ENCODE results near the gene UTP18. TPM values are rescaled to one million over a fixed set of nuclear protein-coding genes. Genes with fewer than 3 reads are reported as not detected.

Gene UTP18
- total and polyA plus RNA-seq, 10 donors = 23.5 to 45.6 (median 36.6) TPM

DNA sequence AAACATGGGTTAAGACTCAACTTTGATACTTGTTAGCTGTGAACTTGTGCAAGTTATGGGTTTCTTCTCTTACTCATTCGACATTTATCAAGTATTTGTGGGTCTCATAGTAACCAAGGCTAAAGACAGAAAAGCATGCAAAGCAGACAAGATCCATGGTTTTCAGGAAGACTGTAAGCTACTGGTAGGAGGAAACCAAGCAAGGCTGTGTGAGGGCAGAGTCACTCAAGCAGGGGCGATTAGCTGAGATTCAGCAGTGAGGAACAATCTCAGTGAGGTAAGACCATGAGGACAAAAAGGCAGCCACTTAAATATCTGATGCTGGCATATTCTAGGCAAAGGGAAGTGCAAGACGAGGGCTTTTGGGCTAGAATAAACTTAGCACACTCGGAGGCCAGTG, 30.0 kb upstream of the UTP18 start:
- H3K9me3 ChIP-seq = no peaks in the 10 kb centered on the region
- no peak for TF ChIP-seq POLR2A (IDR thresholded peaks at IDR 0.05)
- TF ChIP-seq POLR2AphosphoS5 (IDR thresholded peaks at IDR 0.05) = no peak
- TF ChIP-seq, protein P1, sequence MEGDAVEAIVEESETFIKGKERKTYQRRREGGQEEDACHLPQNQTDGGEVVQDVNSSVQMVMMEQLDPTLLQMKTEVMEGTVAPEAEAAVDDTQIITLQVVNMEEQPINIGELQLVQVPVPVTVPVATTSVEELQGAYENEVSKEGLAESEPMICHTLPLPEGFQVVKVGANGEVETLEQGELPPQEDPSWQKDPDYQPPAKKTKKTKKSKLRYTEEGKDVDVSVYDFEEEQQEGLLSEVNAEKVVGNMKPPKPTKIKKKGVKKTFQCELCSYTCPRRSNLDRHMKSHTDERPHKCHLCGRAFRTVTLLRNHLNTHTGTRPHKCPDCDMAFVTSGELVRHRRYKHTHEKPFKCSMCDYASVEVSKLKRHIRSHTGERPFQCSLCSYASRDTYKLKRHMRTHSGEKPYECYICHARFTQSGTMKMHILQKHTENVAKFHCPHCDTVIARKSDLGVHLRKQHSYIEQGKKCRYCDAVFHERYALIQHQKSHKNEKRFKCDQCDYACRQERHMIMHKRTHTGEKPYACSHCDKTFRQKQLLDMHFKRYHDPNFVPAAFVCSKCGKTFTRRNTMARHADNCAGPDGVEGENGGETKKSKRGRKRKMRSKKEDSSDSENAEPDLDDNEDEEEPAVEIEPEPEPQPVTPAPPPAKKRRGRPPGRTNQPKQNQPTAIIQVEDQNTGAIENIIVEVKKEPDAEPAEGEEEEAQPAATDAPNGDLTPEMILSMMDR (IDR thresholded peaks at IDR 0.05 in 8 of 11, conservative IDR thresholded peaks at IDR 0.05 in 3 of 11) = no peak
- DNase-seq = no peak
- no peaks in the 10 kb centered on the region for H3K27me3 ChIP-seq (replicated peaks in 1 of 7)
- peaks cover 0 to 6% (median 0%) of the 10 kb centered on the region in 6 donors for H3K36me3 ChIP-seq
- H3K4me1 ChIP-seq = peaks cover under 1 to 68% (median 17%) of the 10 kb centered on the region in 6 donors
- intact Hi-C loops (cut with DNase I; ENCODE audit: low total_unique reads) = no loop called here
- WGBS, 5 donors = 48 to 71% (median 69%) methylated on average over 4 of the region's 4 CpGs
- H3K4me3 ChIP-seq = no peak overlapping the region
- no peak overlapping the region for H3K27ac ChIP-seq

DNA sequence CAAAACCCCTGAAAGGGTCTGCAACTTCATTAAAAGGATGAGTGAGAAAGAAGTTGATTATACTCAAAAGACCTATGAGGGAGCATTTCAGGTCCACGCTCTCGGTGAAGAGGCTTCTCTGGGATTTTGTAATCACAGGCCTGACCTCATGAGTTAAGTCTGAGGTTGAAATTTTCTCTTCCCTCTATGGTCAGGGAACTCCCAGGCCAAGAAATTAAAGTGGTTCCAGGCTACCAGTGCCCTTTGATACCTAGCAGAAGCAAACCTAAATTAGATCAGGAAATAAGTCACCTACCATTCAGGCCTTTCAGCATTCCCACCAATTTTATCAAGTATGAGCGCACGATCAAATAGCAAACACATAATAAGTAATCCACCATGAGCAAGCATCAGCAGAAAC, 28.3 kb upstream of the UTP18 start:
- no peak overlapping the region for H3K4me3 ChIP-seq
- intact Hi-C loops (cut with DNase I; ENCODE audit: low total_unique reads) = no loop called here
- H3K4me1 ChIP-seq = peaks cover 0 to 63% (median 16%) of the 10 kb centered on the region in 6 donors
- no peaks in the 10 kb centered on the region for H3K27me3 ChIP-seq (replicated peaks in 1 of 7)
- DNase-seq = no peak
- H3K27ac ChIP-seq = no peak overlapping the region
- 72 to 92% (median 83%) methylated on average over 4 of the region's 4 CpGs for WGBS, 5 donors
- no peaks in the 10 kb centered on the region for H3K9me3 ChIP-seq
- TF ChIP-seq POLR2A (IDR thresholded peaks at IDR 0.05) (no peak), POLR2AphosphoS5 (IDR thresholded peaks at IDR 0.05) (no peak)
- TF ChIP-seq, protein P1 (IDR thresholded peaks at IDR 0.05 in 8 of 11, conservative IDR thresholded peaks at IDR 0.05 in 3 of 11) = no peak
- H3K36me3 ChIP-seq = peaks cover 0 to 11% (median 0%) of the 10 kb centered on the region in 6 donors

DNA sequence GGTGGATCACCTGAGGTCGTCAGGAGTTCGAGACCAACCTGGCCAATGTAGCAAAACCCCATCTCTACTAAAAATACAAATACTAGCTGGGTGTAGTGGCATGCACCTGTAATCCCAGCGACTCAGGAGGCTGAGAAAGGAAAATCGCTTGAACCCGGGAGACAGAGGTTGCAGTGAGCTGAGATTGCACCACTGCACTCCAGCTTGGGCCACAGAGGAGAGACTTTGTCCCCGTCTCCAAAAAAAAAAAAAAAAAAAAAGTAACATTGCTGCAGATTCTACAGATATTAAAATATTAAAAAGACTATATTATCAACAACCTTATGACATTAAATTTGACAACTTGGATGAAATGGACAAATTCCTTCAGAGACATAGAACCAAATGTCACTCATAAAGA, 26.2 kb upstream of the UTP18 start:
- intact Hi-C loops (cut with DNase I; ENCODE audit: low total_unique reads) = no loop called here
- Histone ChIP-seq H3K9me3 (no peaks in the 10 kb centered on the region), H3K4me3 (no peak overlapping the region), H3K4me1 (peaks cover 5 to 61% (median 27%) of the 10 kb centered on the region in 6 donors), H3K27me3 (replicated peaks in 1 of 7) (no peaks in the 10 kb centered on the region), H3K36me3 (peaks cover 0 to 11% (median 0%) of the 10 kb centered on the region in 6 donors), H3K27ac (no peak overlapping the region)
- 81 to 97% (median 87%) methylated on average over 5 to 6 of the region's 6 CpGs for WGBS, 5 donors
- no peak for TF ChIP-seq POLR2AphosphoS5 (IDR thresholded peaks at IDR 0.05)
- no peak for TF ChIP-seq POLR2A (IDR thresholded peaks at IDR 0.05)
- TF ChIP-seq, protein P1 (IDR thresholded peaks at IDR 0.05 in 8 of 11, conservative IDR thresholded peaks at IDR 0.05 in 3 of 11) = no peak
- DNase-seq = no peak

DNA sequence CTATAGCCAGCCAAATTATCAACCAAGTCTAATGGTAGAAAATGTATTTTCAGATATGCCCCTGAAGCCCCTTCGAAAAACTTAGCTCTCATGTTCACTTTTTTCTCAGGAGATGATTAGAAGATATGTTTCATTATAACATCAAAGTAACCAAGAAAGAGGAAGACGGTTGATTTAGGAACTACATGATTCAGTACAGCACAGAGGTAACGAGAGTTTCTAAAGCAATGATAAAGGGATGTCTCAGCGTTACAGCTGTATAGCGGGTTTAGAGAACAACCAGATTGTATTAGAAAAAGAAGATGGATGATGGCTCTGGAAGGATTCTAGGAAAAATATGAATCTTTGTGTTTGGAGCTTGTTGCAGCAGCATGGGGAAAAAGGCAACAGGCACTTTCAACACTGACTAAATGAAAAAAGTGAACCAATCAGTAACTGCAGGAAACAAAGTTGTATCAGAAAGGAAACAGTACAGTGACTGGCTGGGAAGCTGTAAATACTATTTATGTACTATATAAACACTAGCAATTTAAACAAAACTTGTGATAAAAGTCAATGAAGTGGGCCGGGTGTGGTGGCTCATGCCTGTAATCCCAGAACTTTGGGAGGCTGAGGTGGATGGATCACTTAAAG, 22.0 kb upstream of the UTP18 start:
- H3K4me1 ChIP-seq = peaks cover 5 to 42% (median 12%) of the 10 kb centered on the region in 6 donors
- peaks cover 0 to 11% (median 0%) of the 10 kb centered on the region in 6 donors for H3K36me3 ChIP-seq
- TF ChIP-seq POLR2A (IDR thresholded peaks at IDR 0.05) (no peak), POLR2AphosphoS5 (IDR thresholded peaks at IDR 0.05) (no peak)
- TF ChIP-seq, protein P1 (IDR thresholded peaks at IDR 0.05 in 8 of 11, conservative IDR thresholded peaks at IDR 0.05 in 3 of 11) = no peak
- intact Hi-C loops (cut with DNase I; ENCODE audit: low total_unique reads) = no loop called here
- H3K4me3 ChIP-seq = peak overlapping the region in 1 of 8 donors; percentile 21
- DNase-seq = no peak
- H3K27me3 ChIP-seq (replicated peaks in 1 of 7) = no peaks in the 10 kb centered on the region
- H3K27ac ChIP-seq = peak overlapping the region in 4 of 8 donors; percentile 15 to 53 (median 47)
- H3K9me3 ChIP-seq = no peaks in the 10 kb centered on the region
- 28 to 46% (median 32%) methylated on average over 6 of the region's 6 CpGs for WGBS, 5 donors
